ENCODE data around the gene PKN2.

- TF ChIP-seq CTCF (IDR thresholded peaks at IDR 0.05 in 8 of 11, conservative IDR thresholded peaks at IDR 0.05 in 3 of 11) = no peak
- TF ChIP-seq POLR2A (IDR thresholded peaks at IDR 0.05) = no peak
These were observed 69.4 kb downstream of the PKN2 start for GRCh38 chr1:88753506-88753905.
